Lung (tissue), 12 donors: ENCODE measurements around the gene GSTM5. TPM values are rescaled to one million over a fixed set of nuclear protein-coding genes. Genes with fewer than 3 reads are reported as not detected.
"Not testable (repeated sequence)": the region's sequence is repeated elsewhere in the genome, so short reads cannot be mapped to it uniquely, and the experiment has no call there.

Experiments used
- ATAC-seq: fragments of 200-7000 bp; cut with Tn5 transposase; one replicate; pipeline ENCODE4 v1.9.1; 2020; ENCODE audit warnings: moderate number of reproducible peaks; ENCODE audit not compliant: insufficient read depth, low FRiP score
- DNase-seq, 3 donors: peaks; one replicate each; pipeline ENCODE4 v3.0.0-alpha.2; 2013 to 2017
- H3K27ac ChIP-seq, 2 donors: one replicate each; pipeline ENCODE4 v1.5.1; 2013; ENCODE audit warnings: mild to moderate bottlenecking in 2 of 2, moderate library complexity in 2 of 2, control low read depth in 1 of 2, inconsistent platforms in 1 of 2, low read depth in 1 of 2, low read length in 1 of 2
- H3K27me3 ChIP-seq, 3 donors: one replicate each; pipeline ENCODE4 v1.5.1; 2013; ENCODE audit warnings: low read length in 2 of 3; ENCODE audit not compliant: control insufficient read depth in 3 of 3, insufficient read depth in 3 of 3
- H3K36me3 ChIP-seq, 4 donors: one replicate each; pipeline ENCODE4 v1.5.1; 2013; ENCODE audit warnings: low read length in 4 of 4, mild to moderate bottlenecking in 1 of 4, moderate library complexity in 1 of 4; ENCODE audit not compliant: control insufficient read depth in 4 of 4, insufficient read depth in 4 of 4
- H3K4me1 ChIP-seq, 5 donors: one replicate each; pipeline ENCODE4 v1.5.1; 2013; ENCODE audit warnings: low read length in 5 of 5, mild to moderate bottlenecking in 2 of 5, moderate library complexity in 1 of 5; ENCODE audit not compliant: control insufficient read depth in 5 of 5, insufficient read depth in 5 of 5
- H3K4me3 ChIP-seq: one replicate; pipeline ENCODE4 v1.5.1; 2013; ENCODE audit warnings: mild to moderate bottlenecking, control low read depth, moderate library complexity
- H3K9ac ChIP-seq, 2 donors: one replicate each; pipeline ENCODE4 v1.5.1; 2013; ENCODE audit warnings: low read length in 2 of 2, control low read depth in 1 of 2; ENCODE audit not compliant: insufficient read depth in 1 of 2
- H3K9me3 ChIP-seq, 4 donors: one replicate each; pipeline ENCODE4 v1.5.1; 2013; ENCODE audit warnings: low read length in 3 of 4, mild to moderate bottlenecking in 1 of 4, moderate library complexity in 1 of 4; ENCODE audit not compliant: control insufficient read depth in 4 of 4, insufficient read depth in 3 of 4
- WGBS, 2 donors: extraction: QIAGEN DNeasy Blood & Tissue Kit; methylation state at CpG; one replicate each; pipeline ENCODE4 v1.1.7; 2013; 5-methylcytosine and 5-hydroxymethylcytosine counted together
- polyA plus RNA-seq, 2 donors: library from polyadenylated mRNA; stranded (reverse); fragments of 200-250 nt; gene quantifications; one replicate each; pipeline ENCODE4 v1.2.1, GENCODE V29; 2013
- total RNA-seq, 2 donors: library from RNA; depleted of rRNA in 1 of 2; stranded (reverse); fragments of >200 nt in 1 of 2; gene quantifications; one replicate each; pipeline ENCODE4 v1.2.1, GENCODE V29; 2014 to 2021
- TF ChIP-seq, protein P1 (sequence below): IDR thresholded peaks from 2 replicates; pipeline ENCODE4 v1.5.1; 2012; ENCODE audit warnings: mild to moderate bottlenecking; ENCODE audit errors: control extremely low read depth, extremely low read depth
- donor health status: control.
- donor health status: control.
- donor health status: Bipolar disorder and iron deficiency.
- donor health status: healthy.
- donor health status: DM: yes; HTN: yes; CAD: no.

The GSTM5 gene
- total and polyA plus RNA-seq, 4 donors = 2.9 to 23.7 (median 7.0) TPM

DNA sequence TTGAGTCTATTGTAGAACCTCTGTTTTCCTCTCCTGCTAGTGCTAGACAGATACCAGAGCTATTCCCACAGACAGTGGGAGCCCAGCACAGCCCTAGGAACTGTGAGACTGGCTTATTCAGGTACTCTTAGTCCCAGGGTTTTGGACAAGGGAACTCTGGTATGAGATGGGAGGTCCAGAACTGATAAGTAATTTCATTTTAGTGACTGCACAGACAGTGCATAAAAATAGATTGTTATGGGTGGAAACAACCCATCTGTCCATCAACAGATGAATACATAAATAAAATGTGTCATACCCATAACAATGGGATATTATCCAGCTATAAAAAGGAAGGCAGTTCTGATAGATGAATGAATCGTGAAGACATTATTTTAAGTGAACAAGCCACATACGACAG is 42.7 kb downstream of the GSTM5 start:
- 72 to 76% methylated on average over 2 of the region's 2 CpGs for WGBS, 2 donors
- H3K4me1 ChIP-seq = peaks cover 0 to 3% (median 0%) of the 10 kb centered on the region in 5 donors
- TF ChIP-seq, protein P1, sequence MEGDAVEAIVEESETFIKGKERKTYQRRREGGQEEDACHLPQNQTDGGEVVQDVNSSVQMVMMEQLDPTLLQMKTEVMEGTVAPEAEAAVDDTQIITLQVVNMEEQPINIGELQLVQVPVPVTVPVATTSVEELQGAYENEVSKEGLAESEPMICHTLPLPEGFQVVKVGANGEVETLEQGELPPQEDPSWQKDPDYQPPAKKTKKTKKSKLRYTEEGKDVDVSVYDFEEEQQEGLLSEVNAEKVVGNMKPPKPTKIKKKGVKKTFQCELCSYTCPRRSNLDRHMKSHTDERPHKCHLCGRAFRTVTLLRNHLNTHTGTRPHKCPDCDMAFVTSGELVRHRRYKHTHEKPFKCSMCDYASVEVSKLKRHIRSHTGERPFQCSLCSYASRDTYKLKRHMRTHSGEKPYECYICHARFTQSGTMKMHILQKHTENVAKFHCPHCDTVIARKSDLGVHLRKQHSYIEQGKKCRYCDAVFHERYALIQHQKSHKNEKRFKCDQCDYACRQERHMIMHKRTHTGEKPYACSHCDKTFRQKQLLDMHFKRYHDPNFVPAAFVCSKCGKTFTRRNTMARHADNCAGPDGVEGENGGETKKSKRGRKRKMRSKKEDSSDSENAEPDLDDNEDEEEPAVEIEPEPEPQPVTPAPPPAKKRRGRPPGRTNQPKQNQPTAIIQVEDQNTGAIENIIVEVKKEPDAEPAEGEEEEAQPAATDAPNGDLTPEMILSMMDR = no peak
- ATAC-seq = no peak
- no peaks in the 10 kb centered on the region for H3K27me3 ChIP-seq
- no peak for DNase-seq
- no peaks in the 10 kb centered on the region for H3K9me3 ChIP-seq
- no peak overlapping the region for H3K4me3 ChIP-seq
- no peak overlapping the region for H3K27ac ChIP-seq
- H3K36me3 ChIP-seq = no peaks in the 10 kb centered on the region
- H3K9ac ChIP-seq = no peak overlapping the region

DNA sequence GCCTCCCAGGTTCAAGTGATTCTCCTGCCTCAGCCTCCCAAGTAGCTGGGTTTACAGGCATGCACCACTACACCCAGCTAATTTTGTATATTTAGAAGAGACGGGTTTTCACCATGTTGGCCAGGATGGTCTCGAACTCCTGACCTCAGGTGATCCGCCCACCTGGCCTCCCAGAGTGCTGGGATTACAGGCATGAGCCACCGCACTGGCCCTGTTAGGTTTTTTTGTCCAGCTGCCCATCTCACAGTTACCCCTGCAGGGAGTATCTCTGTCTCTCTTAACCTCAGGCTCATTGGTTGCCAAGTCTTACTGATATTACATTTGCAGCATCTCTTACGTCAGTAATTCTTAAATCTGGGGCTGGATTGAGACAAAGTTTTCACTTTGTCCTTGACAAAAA is 44.3 kb downstream of the GSTM5 start:
- not testable (repeated sequence) for H3K36me3 ChIP-seq, H3K27me3 ChIP-seq, H3K4me3 ChIP-seq, H3K4me1 ChIP-seq, H3K9ac ChIP-seq, ATAC-seq, H3K9me3 ChIP-seq, H3K27ac ChIP-seq, DNase-seq
- 93 to 96% methylated on average over 5 of the region's 5 CpGs for WGBS, 2 donors

DNA sequence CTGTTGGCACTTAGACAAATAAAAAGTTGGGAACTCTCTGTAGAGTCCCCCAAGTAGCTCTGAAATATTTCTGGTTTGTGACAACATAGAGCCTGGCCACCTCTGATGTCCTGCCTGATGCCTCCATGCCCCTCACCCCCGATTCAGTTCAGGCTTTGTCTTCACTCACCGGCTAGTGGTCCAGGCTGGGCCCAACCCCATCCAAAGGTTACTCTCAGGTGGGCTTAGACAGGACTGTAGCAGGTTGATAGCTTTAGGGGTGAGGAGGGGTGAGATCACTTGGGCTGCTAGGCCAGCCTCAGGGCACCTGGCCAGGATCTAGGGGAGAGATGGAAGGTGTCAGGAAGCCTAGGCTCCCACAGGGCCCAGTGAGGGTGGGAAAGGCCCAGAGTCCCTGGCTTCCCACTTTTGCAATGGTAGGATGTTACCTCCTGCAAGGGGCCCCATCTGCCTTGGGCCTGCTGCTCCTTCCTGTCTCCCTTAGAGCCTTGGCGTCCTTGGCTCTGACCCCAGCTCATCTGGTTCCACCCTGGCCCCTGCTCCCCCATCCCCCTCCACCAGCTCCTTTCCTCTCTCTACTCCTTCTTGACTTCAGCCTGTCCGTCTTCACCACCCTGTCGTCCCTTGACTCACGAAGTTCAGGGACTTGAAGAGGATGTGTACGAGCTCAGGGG is 44.9 kb downstream of the GSTM5 start:
- Histone ChIP-seq H3K27me3 (no peaks in the 10 kb centered on the region), H3K9ac (no peak overlapping the region), H3K27ac (no peak overlapping the region), H3K4me1 (peaks cover 0 to 3% (median 0%) of the 10 kb centered on the region in 5 donors), H3K4me3 (no peak overlapping the region), H3K9me3 (no peaks in the 10 kb centered on the region), H3K36me3 (no peaks in the 10 kb centered on the region)
- TF ChIP-seq, protein P1 = no peak
- DNase-seq = peak in 1 of 3 donors; percentile 10
- ATAC-seq = no peak
- 78 to 91% methylated on average over 7 of the region's 7 CpGs for WGBS, 2 donors

DNA sequence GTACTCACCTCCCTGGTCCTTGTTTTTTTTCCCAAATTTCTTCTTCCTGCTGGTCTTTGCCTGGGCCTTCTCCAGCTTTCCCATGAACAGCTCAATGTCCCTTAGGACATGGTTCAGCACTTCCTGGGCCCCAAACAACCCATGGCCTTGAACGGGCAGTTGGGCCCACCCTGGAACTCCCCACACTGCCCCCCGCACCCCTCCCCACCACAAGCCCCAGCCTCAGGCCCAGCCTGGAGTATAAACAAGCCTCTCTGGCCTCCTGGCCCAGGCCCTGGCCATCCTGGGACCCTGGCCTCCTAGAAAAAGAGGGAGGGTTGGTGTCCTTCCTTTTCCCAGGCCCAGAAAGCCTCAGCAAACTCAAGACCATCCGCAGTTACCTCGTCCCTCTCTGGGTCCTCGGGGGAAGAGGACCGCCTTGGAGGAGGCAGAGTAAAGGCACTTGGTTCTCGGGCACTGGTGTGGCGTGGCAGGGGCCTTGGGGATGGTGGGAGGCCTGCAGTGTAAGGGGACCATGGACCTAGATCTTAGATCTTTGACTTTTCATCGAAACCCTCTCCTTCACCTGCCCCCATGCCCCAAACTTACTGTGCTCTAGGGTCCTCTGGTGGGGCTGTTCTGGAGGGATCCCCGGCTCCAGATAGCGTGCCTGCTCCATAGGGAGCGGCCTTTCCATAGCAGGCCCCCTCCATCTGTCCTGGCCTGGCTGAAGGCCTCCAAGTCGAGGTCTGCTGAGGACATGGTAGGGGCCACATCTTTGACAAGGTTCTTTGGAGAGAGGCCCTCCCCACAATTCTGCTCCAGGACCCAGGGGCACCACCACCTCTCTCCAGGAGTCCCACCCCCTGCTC is 46.1 kb downstream of the GSTM5 start:
- Histone ChIP-seq H3K9me3 (no peaks in the 10 kb centered on the region), H3K36me3 (no peaks in the 10 kb centered on the region), H3K4me1 (peaks cover 0 to 5% (median 0%) of the 10 kb centered on the region in 5 donors), H3K4me3 (no peak overlapping the region), H3K27ac (no peak overlapping the region), H3K27me3 (no peaks in the 10 kb centered on the region), H3K9ac (no peak overlapping the region)
- ATAC-seq (no peak), DNase-seq (peak in 1 of 3 donors; percentile 10)
- WGBS, 2 donors = 94 to 96% methylated on average over 13 of the region's 13 CpGs
- TF ChIP-seq, protein P1 = no peak
